GM18526 (cell line): ENCODE measurements around the gene UBE2O.

Source experiments
- POLR2A ChIP-seq: IDR thresholded peaks from 3 replicates; pipeline ENCODE4 v1.6.1; 2011; ENCODE audit not compliant: insufficient read length; ENCODE audit errors: extremely low read depth

The UBE2O gene

GRCh38 chr17:76475302-76475701 is 22.4 kb upstream of the UBE2O start:
- TF ChIP-seq POLR2A = no peak

GRCh38 chr17:76474894-76475293 is 21.9 kb upstream of the UBE2O start:
- no peak for TF ChIP-seq POLR2A

GRCh38 chr17:76474238-76474637 is 21.3 kb upstream of the UBE2O start:
- no peak for TF ChIP-seq POLR2A

GRCh38 chr17:76473541-76473985 is 20.6 kb upstream of the UBE2O start:
- TF ChIP-seq POLR2A = no peak

GRCh38 chr17:76472726-76473125 is 19.8 kb upstream of the UBE2O start:
- TF ChIP-seq POLR2A = no peak

- no peak for TF ChIP-seq POLR2A
These were observed 19.3 kb upstream of the UBE2O start for GRCh38 chr17:76472258-76472645.

- no peak for TF ChIP-seq POLR2A
These were observed 18.7 kb upstream of the UBE2O start for GRCh38 chr17:76471498-76472257.

GRCh38 chr17:76469991-76470739 is 17.2 kb upstream of the UBE2O start:
- TF ChIP-seq POLR2A = no peak

GRCh38 chr17:76469076-76469990 is 16.4 kb upstream of the UBE2O start:
- no peak for TF ChIP-seq POLR2A

GRCh38 chr17:76468634-76469010 is 15.7 kb upstream of the UBE2O start:
- no peak for TF ChIP-seq POLR2A

- no peak for TF ChIP-seq POLR2A
These were observed 15.1 kb upstream of the UBE2O start for GRCh38 chr17:76467809-76468633.

- TF ChIP-seq POLR2A = no peak
These were observed 14.4 kb upstream of the UBE2O start, which contains the start of gene AANAT for GRCh38 chr17:76467366-76467765. AANAT (plus strand) TSS chr17:76467603; CDS start chr17:76468747, 1,144 bp downstream.

- TF ChIP-seq POLR2A = no peak
These were observed 13.8 kb upstream of the UBE2O start for GRCh38 chr17:76466775-76467130.

- TF ChIP-seq POLR2A = no peak
These were observed 9.8 kb upstream of the UBE2O start for GRCh38 chr17:76462556-76463290.
